ENCODE results near the gene SECISBP2L. TPM values are rescaled to one million over a fixed set of nuclear protein-coding genes. Genes with fewer than 3 reads are reported as not detected.
"Not testable (repeated sequence)": the region's sequence is repeated elsewhere in the genome, so short reads cannot be mapped to it uniquely, and the experiment has no call there.

The SECISBP2L gene
- total RNA-seq = 34.2 TPM
- long read RNA-seq, partial matches to known transcripts = 1 of 1 reads
- long read RNA-seq, other reads (novel, unspliced or antisense) = 0 of 1 reads

- DNase-seq (ENCODE audit: missing footprints) = peak; percentile 95
- intact Hi-C loops (cut with DNase I) = loop anchor here (5.0 kb wide), 2 partner anchors 76 to 101 kb away; no protein-coding TSS in a partner anchor
- peak; percentile 99 for ATAC-seq
Measured at GRCh38 chr15:49046220-49047102, at the start of gene SECISBP2L. TSS of gene SECISBP2L (minus strand) at chr15:49046446. CDS start at chr15:49046299, 147 bp downstream.

- DNase-seq (ENCODE audit: missing footprints) (no peak), ATAC-seq (no peak)
- intact Hi-C loops (cut with DNase I) = no loop called here
Measured at GRCh38 chr15:49094923-49095322, 48.7 kb upstream of the SECISBP2L start.

- intact Hi-C loops (cut with DNase I) = no loop called here
- no peak for ATAC-seq
Measured at GRCh38 chr15:49093252-49094105, 47.2 kb upstream of the SECISBP2L start.

GRCh38 chr15:49088996-49089395, 42.8 kb upstream of the SECISBP2L start:
- no peak for DNase-seq (ENCODE audit: missing footprints)
- intact Hi-C loops (cut with DNase I) = no loop called here

More at GRCh38 chr15:49093252-49094105, 47.2 kb upstream of the SECISBP2L start:
- DNase-seq (ENCODE audit: missing footprints) = no peak

GRCh38 chr15:49085696-49086459, 39.6 kb upstream of the SECISBP2L start:
- no peak for DNase-seq (ENCODE audit: missing footprints)
- no peak for ATAC-seq
- intact Hi-C loops (cut with DNase I) = no loop called here

More at GRCh38 chr15:49088996-49089395, 42.8 kb upstream of the SECISBP2L start:
- no peak for ATAC-seq

GRCh38 chr15:49084285-49084570, 38.0 kb upstream of the SECISBP2L start:
- no peak for ATAC-seq

GRCh38 chr15:49083401-49084284, 37.4 kb upstream of the SECISBP2L start:
- ATAC-seq (no peak), DNase-seq (ENCODE audit: missing footprints) (no peak)
- intact Hi-C loops (cut with DNase I) = no loop called here

More at GRCh38 chr15:49084285-49084570, 38.0 kb upstream of the SECISBP2L start:
- DNase-seq (ENCODE audit: missing footprints) = no peak
- intact Hi-C loops (cut with DNase I) = no loop called here

- ATAC-seq (no peak), DNase-seq (ENCODE audit: missing footprints) (no peak)
- intact Hi-C loops (cut with DNase I) = no loop called here
Measured at GRCh38 chr15:49082960-49083359, 36.7 kb upstream of the SECISBP2L start.

GRCh38 chr15:49079340-49080039, 33.2 kb upstream of the SECISBP2L start:
- DNase-seq (ENCODE audit: missing footprints) (no peak), ATAC-seq (no peak)
- intact Hi-C loops (cut with DNase I) = no loop called here

- ATAC-seq = no peak
Measured at GRCh38 chr15:49075881-49076280, 29.6 kb upstream of the SECISBP2L start.

GRCh38 chr15:49074589-49075287, 28.5 kb upstream of the SECISBP2L start:
- ATAC-seq; intact Hi-C loops (cut with DNase I); DNase-seq (ENCODE audit: missing footprints): not testable (repeated sequence)

More at GRCh38 chr15:49075881-49076280, 29.6 kb upstream of the SECISBP2L start:
- no peak for DNase-seq (ENCODE audit: missing footprints)
- intact Hi-C loops (cut with DNase I) = no loop called here

- DNase-seq (ENCODE audit: missing footprints) (no peak), ATAC-seq (no peak)
- intact Hi-C loops (cut with DNase I) = no loop called here
Measured at GRCh38 chr15:49066372-49066771, 20.1 kb upstream of the SECISBP2L start.

- intact Hi-C loops (cut with DNase I) = no loop called here
- no peak for ATAC-seq
- no peak for DNase-seq (ENCODE audit: missing footprints)
Measured at GRCh38 chr15:49064884-49065283, 18.6 kb upstream of the SECISBP2L start.

- intact Hi-C loops (cut with DNase I) = no loop called here
- DNase-seq (ENCODE audit: missing footprints) (no peak), ATAC-seq (no peak)
Measured at GRCh38 chr15:49064281-49064653, 18.0 kb upstream of the SECISBP2L start.

GRCh38 chr15:49063402-49064280, 17.4 kb upstream of the SECISBP2L start:
- intact Hi-C loops (cut with DNase I) = no loop called here
- no peak for DNase-seq (ENCODE audit: missing footprints)
- no peak for ATAC-seq

GRCh38 chr15:49062900-49063299, 16.7 kb upstream of the SECISBP2L start:
- DNase-seq (ENCODE audit: missing footprints) = no peak
- ATAC-seq = no peak
- intact Hi-C loops (cut with DNase I) = no loop called here

All from Right ventricle myocardium inferior (tissue), 1 donor.